VCaP (cell line): ENCODE results near the gene TMEM108.

ENCODE experiments used
- H3K27ac ChIP-seq: fragments of 450-650 bp; 2 replicates; pipeline ENCODE4 v1.5.1; 2017
- CTCF ChIP-seq: fragments of 450-650 bp; conservative IDR thresholded peaks from 2 replicates; pipeline ENCODE4 v1.5.1; 2017; ENCODE audit warnings: mild to moderate bottlenecking, moderate library complexity

TMEM108 gene

GRCh38 chr3:133277813-133278212 lies 239.6 kb downstream of the TMEM108 start:
- TF ChIP-seq CTCF, result no peak
- no peak overlapping the region for H3K27ac ChIP-seq

GRCh38 chr3:133278260-133279043 lies 240.3 kb downstream of the TMEM108 start:
- TF ChIP-seq CTCF, result no peak

GRCh38 chr3:133280586-133280985 lies 242.4 kb downstream of the TMEM108 start:
- no peak for TF ChIP-seq CTCF

More at GRCh38 chr3:133278260-133279043, 240.3 kb downstream of the TMEM108 start:
- no peak overlapping the region for H3K27ac ChIP-seq

GRCh38 chr3:133282236-133282635 lies 244.0 kb downstream of the TMEM108 start:
- TF ChIP-seq CTCF, result no peak
- H3K27ac ChIP-seq, result no peak overlapping the region

More at GRCh38 chr3:133280586-133280985, 242.4 kb downstream of the TMEM108 start:
- no peak overlapping the region for H3K27ac ChIP-seq

GRCh38 chr3:133283958-133284807 lies 246.0 kb downstream of the TMEM108 start:
- H3K27ac ChIP-seq, result no peak overlapping the region
- no peak for TF ChIP-seq CTCF

GRCh38 chr3:133289322-133289721 lies 251.1 kb downstream of the TMEM108 start:
- no peak for TF ChIP-seq CTCF
- no peak overlapping the region for H3K27ac ChIP-seq

GRCh38 chr3:133292296-133292695 lies 254.1 kb downstream of the TMEM108 start:
- no peak for TF ChIP-seq CTCF
- H3K27ac ChIP-seq, result no peak overlapping the region
